Progenitor cell of endocrine pancreas (in vitro differentiated cells): ENCODE data around the gene XAB2. TPM values are rescaled to one million over a fixed set of nuclear protein-coding genes. Genes with fewer than 3 reads are reported as not detected.

Experiments used
- DNase-seq: peaks from one replicate; pipeline ENCODE4 v3.0.0; 2021; ENCODE audit warnings: low spot score; ENCODE audit not compliant: unreplicated experiment
- H3K27ac Mint-ChIP-seq: 2 replicates; pipeline ENCODE4 v1.8.0; 2021; ENCODE audit warnings: mild to moderate bottlenecking, moderate library complexity, mixed read lengths
- H3K27me3 Mint-ChIP-seq: 2 replicates; pipeline ENCODE4 v1.8.0; 2021; ENCODE audit warnings: mixed read lengths
- H3K36me3 Mint-ChIP-seq: 2 replicates; pipeline ENCODE4 v1.8.0; 2022; ENCODE audit warnings: mixed read lengths; ENCODE audit not compliant: insufficient read depth
- H3K4me1 Mint-ChIP-seq: 2 replicates; pipeline ENCODE4 v1.8.0; 2021; ENCODE audit warnings: low read depth, mixed read lengths
- H3K4me3 Mint-ChIP-seq: 2 replicates; pipeline ENCODE4 v1.8.0; 2021; ENCODE audit warnings: low read depth, mild to moderate bottlenecking, moderate library complexity, mixed read lengths
- H3K9me3 Mint-ChIP-seq: 2 replicates; pipeline ENCODE4 v1.8.0; 2021; ENCODE audit warnings: low read depth, mixed read lengths
- total RNA-seq: library from RNA; stranded (reverse); gene quantifications from 2 replicates; pipeline ENCODE4 v1.2.1, GENCODE V29; 2021
- TF ChIP-seq, protein P1 (sequence below): fragments of 200-600 bp; sonication (generic); IDR thresholded peaks from one replicate; pipeline ENCODE4 v1.5.0; 2021; ENCODE audit warnings: antibody characterized with exemption, mild to moderate bottlenecking; ENCODE audit not compliant: unreplicated experiment

The XAB2 gene
- total RNA-seq, 1 donor from 2014 or later = 40.3 TPM

DNA sequence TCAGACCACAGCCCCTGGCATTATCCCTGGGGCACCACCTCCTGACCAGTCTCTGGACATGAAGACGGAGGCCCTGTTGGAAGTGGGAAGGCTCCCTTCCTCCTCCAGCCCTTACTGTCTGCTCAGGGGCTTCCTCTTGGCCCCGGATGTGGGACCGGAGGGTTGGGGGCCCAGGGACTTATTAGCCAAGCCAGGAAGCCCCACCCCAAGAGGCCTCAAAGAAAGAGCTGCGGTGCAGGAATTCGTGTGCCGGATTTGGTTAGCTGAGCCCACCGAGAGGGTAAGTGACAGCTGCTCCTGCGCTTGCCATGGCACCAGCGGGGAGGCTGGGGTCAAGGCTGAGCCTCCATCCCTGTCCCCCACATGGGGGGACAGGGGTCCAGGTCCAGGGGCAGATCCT is 39.5 kb upstream of the XAB2 start, which contains the start of gene RETN:
Gene RETN (plus strand): TSS at position 208 of the 400 bp plus-strand sequence. CDS start 278 bp downstream, outside the sequence.
- no peak for DNase-seq
- no peak within 1 kb of the TSS for H3K27ac Mint-ChIP-seq
- H3K36me3 Mint-ChIP-seq = no peaks in the 10 kb centered on the region
- H3K27me3 Mint-ChIP-seq = peaks cover 65% of the 10 kb centered on the region
- TF ChIP-seq, protein P1, sequence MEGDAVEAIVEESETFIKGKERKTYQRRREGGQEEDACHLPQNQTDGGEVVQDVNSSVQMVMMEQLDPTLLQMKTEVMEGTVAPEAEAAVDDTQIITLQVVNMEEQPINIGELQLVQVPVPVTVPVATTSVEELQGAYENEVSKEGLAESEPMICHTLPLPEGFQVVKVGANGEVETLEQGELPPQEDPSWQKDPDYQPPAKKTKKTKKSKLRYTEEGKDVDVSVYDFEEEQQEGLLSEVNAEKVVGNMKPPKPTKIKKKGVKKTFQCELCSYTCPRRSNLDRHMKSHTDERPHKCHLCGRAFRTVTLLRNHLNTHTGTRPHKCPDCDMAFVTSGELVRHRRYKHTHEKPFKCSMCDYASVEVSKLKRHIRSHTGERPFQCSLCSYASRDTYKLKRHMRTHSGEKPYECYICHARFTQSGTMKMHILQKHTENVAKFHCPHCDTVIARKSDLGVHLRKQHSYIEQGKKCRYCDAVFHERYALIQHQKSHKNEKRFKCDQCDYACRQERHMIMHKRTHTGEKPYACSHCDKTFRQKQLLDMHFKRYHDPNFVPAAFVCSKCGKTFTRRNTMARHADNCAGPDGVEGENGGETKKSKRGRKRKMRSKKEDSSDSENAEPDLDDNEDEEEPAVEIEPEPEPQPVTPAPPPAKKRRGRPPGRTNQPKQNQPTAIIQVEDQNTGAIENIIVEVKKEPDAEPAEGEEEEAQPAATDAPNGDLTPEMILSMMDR = no peak
- no peaks in the 10 kb centered on the region for H3K9me3 Mint-ChIP-seq
- H3K4me3 Mint-ChIP-seq = no peak within 1 kb of the TSS
- no peaks in the 10 kb centered on the region for H3K4me1 Mint-ChIP-seq

DNA sequence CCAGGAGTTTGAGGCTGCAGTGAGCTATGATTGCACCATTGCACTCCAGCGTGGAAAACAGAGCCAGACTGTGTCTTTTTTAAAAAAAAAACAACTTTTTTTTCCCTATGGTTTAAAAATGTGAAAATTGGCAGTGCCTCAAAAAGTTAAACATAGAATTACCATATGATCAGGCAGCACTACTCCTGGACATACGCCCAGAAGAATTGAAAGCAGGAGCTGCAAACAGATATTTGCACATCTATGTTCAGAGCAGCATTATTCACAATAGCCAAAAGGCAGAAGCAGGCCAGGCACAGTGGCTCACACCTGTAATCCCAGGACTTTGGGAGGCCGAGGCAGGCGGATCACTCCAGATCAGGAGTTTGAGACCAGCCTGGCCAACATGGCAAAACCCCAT is 35.7 kb upstream of the XAB2 start:
- no peak overlapping the region for H3K27ac Mint-ChIP-seq
- DNase-seq = no peak
- H3K9me3 Mint-ChIP-seq = no peaks in the 10 kb centered on the region
- no peak overlapping the region for H3K4me3 Mint-ChIP-seq
- no peaks in the 10 kb centered on the region for H3K36me3 Mint-ChIP-seq
- TF ChIP-seq, protein P1 = no peak
- no peaks in the 10 kb centered on the region for H3K4me1 Mint-ChIP-seq
- H3K27me3 Mint-ChIP-seq = peaks cover 44% of the 10 kb centered on the region

DNA sequence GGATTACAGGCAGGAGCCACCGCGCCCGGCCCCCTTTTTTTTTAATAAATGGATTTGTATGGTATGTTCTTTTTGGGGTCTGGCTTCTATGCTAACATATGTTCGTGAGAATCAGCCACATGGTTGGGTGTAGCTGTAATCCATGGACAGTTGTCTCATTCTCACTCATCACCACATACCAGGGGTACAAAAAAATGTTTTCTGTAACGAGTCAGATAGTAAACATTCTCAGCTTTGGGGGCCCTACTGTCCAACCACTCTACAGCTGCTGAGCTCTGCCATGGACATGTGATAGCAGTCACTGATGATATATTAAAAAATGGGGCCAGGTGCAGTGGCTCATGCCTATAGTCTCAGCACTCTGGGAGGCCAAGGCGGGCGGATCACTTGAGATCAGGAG is 34.4 kb upstream of the XAB2 start:
- no peak overlapping the region for H3K27ac Mint-ChIP-seq

DNA sequence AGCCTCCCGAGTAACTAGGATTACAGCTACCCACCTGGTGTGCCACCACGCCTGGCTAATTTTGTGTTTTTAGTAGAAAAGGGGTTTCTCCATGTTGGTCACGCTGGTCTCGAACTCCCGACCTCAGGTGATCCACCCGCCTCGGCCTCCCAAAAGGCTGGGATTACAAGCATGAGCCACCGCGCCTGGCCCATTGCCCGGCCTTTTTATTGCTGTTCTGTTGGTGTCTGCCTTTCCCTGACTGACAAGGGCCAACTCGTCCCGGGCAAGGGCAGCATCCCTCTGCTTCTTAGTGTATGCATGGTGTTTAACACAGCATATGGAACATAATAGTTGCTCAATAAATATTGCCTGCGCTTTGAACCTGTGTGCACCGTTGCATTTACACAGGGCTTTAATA is 33.3 kb upstream of the XAB2 start:
- no peaks in the 10 kb centered on the region for H3K9me3 Mint-ChIP-seq
- no peak for DNase-seq
- TF ChIP-seq, protein P1 = no peak
- H3K4me3 Mint-ChIP-seq = no peak overlapping the region
- H3K27me3 Mint-ChIP-seq = peaks cover 37% of the 10 kb centered on the region
- no peaks in the 10 kb centered on the region for H3K4me1 Mint-ChIP-seq
- no peak overlapping the region for H3K27ac Mint-ChIP-seq
- no peaks in the 10 kb centered on the region for H3K36me3 Mint-ChIP-seq

More for the DNA sequence above, 34.4 kb upstream of the XAB2 start:
- Mint-ChIP-seq H3K9me3 (no peaks in the 10 kb centered on the region), H3K4me1 (no peaks in the 10 kb centered on the region), H3K36me3 (no peaks in the 10 kb centered on the region), H3K27me3 (peaks cover 39% of the 10 kb centered on the region), H3K4me3 (no peak overlapping the region)
- TF ChIP-seq, protein P1 = no peak
- no peak for DNase-seq

DNA sequence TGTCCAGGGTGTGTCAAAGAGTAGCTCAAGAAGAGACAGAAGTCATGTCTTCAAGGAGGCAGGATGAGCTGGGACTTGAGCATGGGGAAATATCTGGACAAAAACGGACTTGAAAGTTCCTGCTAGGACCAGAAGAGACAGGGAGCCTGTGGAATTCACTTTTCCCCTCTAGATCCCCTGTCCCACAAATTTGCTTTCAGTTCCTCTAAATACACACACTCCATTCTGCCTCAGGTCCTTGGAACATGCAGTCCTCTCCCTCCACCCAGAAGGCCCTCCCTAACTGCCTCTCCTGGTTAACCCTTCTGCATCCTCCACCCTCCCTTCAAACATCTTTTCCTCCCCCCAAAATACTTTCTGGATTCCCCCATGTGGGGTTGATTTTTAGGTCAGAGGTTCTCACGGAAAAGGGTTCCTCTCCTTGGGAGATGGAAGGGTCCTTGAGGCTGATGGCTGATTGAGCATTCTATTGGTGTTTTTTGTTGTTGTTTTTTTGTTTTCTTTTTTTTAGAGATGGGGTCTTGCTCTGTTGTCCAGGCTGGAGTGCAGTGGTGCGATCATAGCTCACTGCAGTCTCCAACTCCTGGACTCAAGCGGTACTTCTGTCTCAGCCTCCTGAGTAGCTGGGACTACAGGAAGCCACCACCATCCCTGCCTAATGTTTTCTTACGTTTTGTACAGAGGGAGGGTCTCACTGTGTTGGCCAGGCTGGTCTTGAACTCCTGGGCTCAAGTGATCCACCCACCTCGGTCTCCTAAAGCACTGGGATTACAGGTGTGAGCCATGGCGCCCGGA is 32.6 kb upstream of the XAB2 start:
- peaks cover 36% of the 10 kb centered on the region for H3K27me3 Mint-ChIP-seq
- no peak overlapping the region for H3K27ac Mint-ChIP-seq
- H3K4me1 Mint-ChIP-seq = no peaks in the 10 kb centered on the region
- DNase-seq = no peak
- TF ChIP-seq, protein P1 = no peak
- H3K4me3 Mint-ChIP-seq = no peak overlapping the region
- H3K36me3 Mint-ChIP-seq = no peaks in the 10 kb centered on the region
- H3K9me3 Mint-ChIP-seq = no peaks in the 10 kb centered on the region
